Retina (tissue), 1 donor: ENCODE measurements around the gene SFXN3.

ENCODE experiments used
- DNase-seq: peaks from one replicate; pipeline ENCODE4 v3.0.0-alpha.2; 2016

Gene SFXN3, protein sequence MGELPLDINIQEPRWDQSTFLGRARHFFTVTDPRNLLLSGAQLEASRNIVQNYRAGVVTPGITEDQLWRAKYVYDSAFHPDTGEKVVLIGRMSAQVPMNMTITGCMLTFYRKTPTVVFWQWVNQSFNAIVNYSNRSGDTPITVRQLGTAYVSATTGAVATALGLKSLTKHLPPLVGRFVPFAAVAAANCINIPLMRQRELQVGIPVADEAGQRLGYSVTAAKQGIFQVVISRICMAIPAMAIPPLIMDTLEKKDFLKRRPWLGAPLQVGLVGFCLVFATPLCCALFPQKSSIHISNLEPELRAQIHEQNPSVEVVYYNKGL

GRCh38 chr10:101031128-101031795 lies at the start of gene SFXN3, which contains the start of gene PDZD7:
Gene SFXN3 (plus strand): TSS chr10:101031234. CDS start chr10:101034695, 3,461 bp downstream.
Gene PDZD7 (minus strand): TSS chr10:101031129. CDS start chr10:101030219, 910 bp downstream.
- peak; percentile 94 for DNase-seq

GRCh38 chr10:100982916-100983830 lies 47.9 kb upstream of the SFXN3 start:
- DNase-seq, result no peak

GRCh38 chr10:100983868-100984671 lies 47.0 kb upstream of the SFXN3 start:
- DNase-seq, result no peak

DNA sequence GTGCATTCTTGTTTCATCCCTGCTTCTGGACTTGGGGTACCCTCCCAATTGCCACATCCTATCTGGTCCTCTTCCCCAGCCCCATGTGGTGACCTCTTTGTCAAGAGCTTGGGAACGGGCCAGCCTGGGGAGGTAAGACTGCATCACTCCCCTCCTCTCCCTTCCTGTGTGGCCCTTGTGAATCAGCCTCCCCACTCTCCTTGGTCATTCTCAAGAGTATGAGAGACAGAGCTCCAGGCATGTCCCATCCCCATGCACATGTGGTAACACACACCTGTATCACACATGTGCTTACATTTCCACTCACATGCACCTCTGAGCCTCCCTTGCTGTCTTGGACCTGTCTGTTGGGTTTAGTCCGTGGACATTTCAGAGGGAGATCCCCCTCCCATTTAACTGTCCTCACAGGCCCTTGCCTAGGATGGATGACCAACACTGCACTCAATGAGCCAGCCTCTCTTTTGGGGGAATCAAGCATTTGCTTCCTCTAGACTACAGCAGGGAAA lies 46.3 kb upstream of the SFXN3 start:
- DNase-seq, result no peak

DNA sequence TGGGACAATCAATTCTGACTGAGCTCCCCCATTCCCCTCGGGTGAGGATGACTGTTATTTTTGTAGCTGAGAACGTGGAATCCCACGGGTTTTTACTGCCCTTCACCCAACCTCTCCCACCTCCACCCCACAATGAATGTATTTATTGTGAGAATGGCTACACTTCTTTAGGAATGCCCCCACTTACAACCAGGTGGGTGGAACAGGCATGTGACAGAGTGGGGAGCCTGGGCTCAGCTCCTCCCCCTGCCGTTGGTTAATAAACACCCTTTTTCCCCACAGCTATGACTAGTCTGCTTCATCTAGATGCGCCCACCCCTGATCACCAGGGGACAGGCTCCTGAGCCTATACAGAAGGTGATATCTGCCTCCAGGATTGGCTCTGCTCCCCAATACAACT lies 45.7 kb upstream of the SFXN3 start:
- DNase-seq, result no peak

GRCh38 chr10:100986623-100986951 lies 44.4 kb upstream of the SFXN3 start:
- DNase-seq, result no peak

- DNase-seq, result peak; percentile 94
These were observed 43.9 kb upstream of the SFXN3 start, which contains the start of the genes MRPL43 and TWNK for GRCh38 chr10:100986952-100987684. Gene MRPL43 (minus strand): TSS chr10:100987497. CDS start chr10:100987443, 54 bp downstream. Gene TWNK (plus strand): TSS chr10:100987543. CDS start chr10:100988211, 668 bp downstream.

GRCh38 chr10:100987685-100988049 lies 43.4 kb upstream of the SFXN3 start:
- DNase-seq, result no peak

DNA sequence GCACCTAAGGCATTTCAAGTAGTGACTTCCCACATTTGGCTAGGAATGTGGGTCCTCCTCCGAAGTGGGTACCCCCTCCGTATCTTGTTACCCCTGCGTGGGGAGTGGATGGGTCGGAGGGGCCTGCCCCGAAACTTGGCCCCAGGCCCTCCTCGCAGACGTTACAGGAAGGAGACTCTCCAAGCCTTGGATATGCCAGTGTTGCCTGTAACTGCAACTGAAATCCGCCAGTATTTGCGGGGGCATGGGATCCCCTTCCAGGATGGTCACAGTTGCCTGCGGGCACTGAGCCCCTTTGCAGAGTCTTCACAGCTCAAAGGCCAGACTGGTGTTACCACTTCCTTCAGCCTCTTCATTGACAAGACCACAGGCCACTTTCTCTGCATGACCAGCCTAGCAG lies 42.9 kb upstream of the SFXN3 start:
- no peak for DNase-seq

DNA sequence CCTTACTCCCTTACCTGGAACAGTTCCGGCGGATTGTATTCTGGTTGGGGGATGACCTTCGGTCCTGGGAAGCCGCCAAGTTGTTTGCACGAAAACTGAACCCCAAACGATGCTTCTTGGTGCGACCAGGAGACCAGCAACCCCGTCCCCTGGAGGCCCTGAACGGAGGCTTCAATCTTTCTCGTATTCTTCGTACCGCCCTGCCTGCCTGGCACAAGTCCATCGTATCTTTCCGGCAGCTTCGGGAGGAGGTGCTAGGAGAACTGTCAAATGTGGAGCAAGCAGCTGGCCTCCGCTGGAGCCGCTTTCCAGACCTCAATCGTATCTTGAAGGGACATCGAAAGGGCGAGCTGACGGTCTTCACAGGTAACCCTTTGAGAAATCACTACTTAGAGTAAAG lies 41.9 kb upstream of the SFXN3 start:
- DNase-seq, result no peak

DNA sequence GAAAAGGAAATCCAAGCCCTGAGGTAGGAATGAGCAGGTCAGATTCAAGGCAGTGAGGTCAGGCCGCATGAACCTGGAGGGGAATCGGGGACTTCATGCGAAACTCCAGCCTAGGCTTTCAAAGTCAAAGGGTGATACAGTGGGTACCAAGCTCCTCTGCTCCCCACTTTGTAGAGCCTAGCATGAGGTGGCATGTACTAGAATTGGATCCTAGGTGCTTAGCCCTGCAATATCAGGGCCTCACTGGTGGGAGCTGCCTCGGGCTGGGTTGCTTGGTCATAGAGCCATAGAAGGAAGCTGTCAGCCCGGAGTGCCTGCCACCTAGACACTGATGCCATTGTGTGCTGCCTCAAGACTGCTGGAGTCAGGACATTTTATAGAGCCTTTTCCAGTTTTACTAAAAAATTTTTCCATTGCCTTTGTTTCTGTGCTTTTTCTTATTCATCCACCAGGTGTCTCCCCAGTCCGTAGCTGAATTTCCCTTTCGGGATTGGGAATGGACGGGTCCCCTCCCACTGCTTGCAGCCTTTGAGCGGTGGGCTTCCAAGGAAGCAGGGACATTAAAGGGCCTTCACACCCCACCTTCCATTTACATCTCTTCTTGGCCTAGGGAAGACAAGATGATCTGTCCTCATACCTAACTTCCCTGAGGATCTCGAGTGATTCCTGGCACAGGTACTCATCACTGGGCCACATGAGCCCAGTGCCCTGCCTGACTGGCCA lies 36.9 kb upstream of the SFXN3 start:
- peak; percentile 61 for DNase-seq

DNA sequence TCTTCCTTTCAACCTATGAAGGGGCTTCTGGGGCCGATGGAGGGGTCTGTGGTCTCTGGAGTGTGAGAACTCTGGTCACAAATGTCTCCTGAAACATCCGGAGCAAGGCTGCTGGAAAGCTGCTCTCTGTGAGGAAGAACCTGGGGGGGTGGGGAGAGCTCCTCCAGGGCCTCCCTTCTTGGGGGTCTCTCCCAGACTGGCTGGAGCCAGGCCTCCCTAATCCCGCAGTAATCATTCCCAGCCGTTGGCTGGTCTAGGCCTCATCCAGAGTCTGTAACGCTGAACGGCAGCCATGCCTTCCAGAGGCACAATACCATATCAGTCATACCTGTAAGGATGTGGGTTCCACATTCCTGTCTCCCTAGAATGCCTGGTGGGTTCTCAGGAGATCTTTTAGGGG lies 35.9 kb upstream of the SFXN3 start:
- DNase-seq, result no peak

- DNase-seq, result peak; percentile 80
These were observed 34.2 kb upstream of the SFXN3 start for GRCh38 chr10:100996678-100997359.

GRCh38 chr10:100997360-100998182 lies 33.5 kb upstream of the SFXN3 start:
- DNase-seq, result peak; percentile 92

DNA sequence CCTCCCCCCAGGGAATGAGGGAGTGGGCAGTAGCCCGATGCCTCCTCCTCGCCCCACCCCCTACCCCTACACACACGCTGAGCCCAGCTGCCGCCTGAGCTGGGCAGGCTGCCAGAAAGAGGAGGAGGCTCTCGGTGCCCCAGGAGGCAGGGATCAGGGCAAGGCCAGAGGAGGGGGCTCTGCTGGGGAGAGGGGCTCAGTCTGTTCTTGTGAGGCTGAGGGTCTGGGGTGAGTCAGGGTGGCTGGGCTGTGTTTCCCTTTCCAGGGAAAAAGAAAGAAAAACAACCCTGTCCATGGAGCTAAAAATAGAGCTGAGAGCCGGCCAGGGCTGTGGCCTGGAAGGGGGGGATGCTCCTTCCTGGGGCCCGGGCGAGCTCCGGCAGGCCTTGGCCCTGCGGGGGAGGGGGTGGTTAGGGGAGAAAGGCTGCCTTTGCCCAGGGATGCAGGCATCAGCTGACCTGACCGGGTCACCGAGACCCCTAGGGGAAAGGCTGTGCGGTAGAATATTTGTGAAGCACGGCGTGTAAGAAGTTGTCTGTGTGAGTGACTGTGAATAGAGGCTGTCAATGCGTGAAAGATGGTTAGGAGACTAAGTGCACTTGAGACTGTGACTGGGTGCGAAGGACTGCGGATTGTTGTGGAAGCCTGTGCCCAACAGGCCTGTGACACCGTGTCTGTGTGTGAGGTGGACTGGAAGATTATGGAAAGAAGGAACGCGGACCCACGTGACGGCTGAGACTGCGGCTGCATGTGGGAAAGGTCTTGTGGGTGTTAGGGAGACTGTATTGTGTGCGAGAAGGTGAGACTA lies 32.6 kb upstream of the SFXN3 start:
- peak; percentile 93 for DNase-seq

- peak; percentile 96 for DNase-seq
These were observed 31.9 kb upstream of the SFXN3 start for GRCh38 chr10:100998991-100999741.

DNA sequence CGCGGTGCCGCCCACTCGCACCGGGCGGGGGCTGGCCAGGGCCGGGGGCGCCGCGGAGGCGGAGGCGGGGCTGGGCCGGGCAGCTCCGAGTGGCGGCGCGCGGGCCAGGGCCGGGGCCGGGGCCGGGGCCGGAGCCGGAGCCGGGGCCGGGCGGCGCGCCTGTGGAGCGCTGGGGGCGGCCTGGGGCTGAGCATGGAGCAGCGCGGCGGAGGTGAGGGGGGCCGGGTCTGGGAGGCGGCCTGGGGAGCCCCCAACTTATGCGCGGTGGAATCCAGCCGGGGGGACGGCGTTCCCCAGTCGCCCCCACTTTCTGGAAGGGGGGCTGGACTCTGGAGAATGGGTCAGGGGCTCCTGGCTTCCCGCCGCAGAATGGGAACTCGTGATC lies 31.3 kb upstream of the SFXN3 start, which contains the start of gene LZTS2:
Gene LZTS2, plus strand, starts transcription at position 67 of the 385 bp plus-strand sequence. CDS start 2,731 bp downstream, outside the sequence.
- no peak for DNase-seq
